Spinal cord (tissue), 10 donors: ENCODE data around the gene RNU1-2. TPM values are rescaled to one million over a fixed set of nuclear protein-coding genes. Genes with fewer than 3 reads are reported as not detected.
"Not testable (repeated sequence)": the region's sequence is repeated elsewhere in the genome, so short reads cannot be mapped to it uniquely, and the experiment has no call there.

Experiments used
- DNase-seq, 6 donors: peaks; one replicate each; pipeline versions ENCODE4 v3.0.0 to v3.0.0-alpha.2; 2013 to 2015; ENCODE audit warnings: low spot score in 6 of 6, low read depth in 4 of 6
- H3K27ac ChIP-seq: one replicate; pipeline ENCODE4 v1.5.1; 2013; ENCODE audit warnings: low read depth, low read length, control low read depth
- H3K27me3 ChIP-seq: one replicate; pipeline ENCODE4 v1.6.1; 2013; ENCODE audit warnings: low read length; ENCODE audit not compliant: control insufficient read depth, insufficient read depth
- H3K36me3 ChIP-seq: one replicate; pipeline ENCODE4 v1.6.1; 2013; ENCODE audit warnings: low read length; ENCODE audit not compliant: control insufficient read depth, insufficient read depth
- H3K4me1 ChIP-seq: one replicate; pipeline ENCODE4 v1.6.1; 2013; ENCODE audit warnings: low read length; ENCODE audit not compliant: control insufficient read depth, insufficient read depth
- H3K4me3 ChIP-seq: one replicate; pipeline ENCODE4 v1.5.1; 2013; ENCODE audit warnings: low read depth, low read length, control low read depth
- H3K9me3 ChIP-seq: one replicate; pipeline ENCODE4 v1.6.1; 2013; ENCODE audit warnings: low read length; ENCODE audit not compliant: control insufficient read depth, insufficient read depth
- WGBS: methylation state at CpG from one replicate; pipeline ENCODE4 v1.1.5; 2013; ENCODE audit warnings: missing lambda C conversion rate; ENCODE audit not compliant: insufficient coverage; 5-methylcytosine and 5-hydroxymethylcytosine counted together
- polyA plus RNA-seq, 2 donors: library from polyadenylated mRNA; unstranded; fragments of 120-200 nt; gene quantifications; one replicate each; pipeline ENCODE4 v1.2.1, GENCODE V29; 2013; ENCODE audit not compliant: insufficient read length in 2 of 2
- total RNA-seq, 2 donors: library from RNA; depleted of rRNA in 1 of 2; stranded (reverse); fragments of 120-200 nt in 1 of 2; fragments of >200 nt in 1 of 2; gene quantifications; one replicate each; pipeline versions ENCODE4 v1.2.3 to v1.2.4, GENCODE V29; 2013 to 2014
- donor health status: healthy.

The RNU1-2 gene
- total and polyA plus RNA-seq, 4 donors, result 1.2 to 29,651 (median 4,182) TPM; not detected in 1

DNA sequence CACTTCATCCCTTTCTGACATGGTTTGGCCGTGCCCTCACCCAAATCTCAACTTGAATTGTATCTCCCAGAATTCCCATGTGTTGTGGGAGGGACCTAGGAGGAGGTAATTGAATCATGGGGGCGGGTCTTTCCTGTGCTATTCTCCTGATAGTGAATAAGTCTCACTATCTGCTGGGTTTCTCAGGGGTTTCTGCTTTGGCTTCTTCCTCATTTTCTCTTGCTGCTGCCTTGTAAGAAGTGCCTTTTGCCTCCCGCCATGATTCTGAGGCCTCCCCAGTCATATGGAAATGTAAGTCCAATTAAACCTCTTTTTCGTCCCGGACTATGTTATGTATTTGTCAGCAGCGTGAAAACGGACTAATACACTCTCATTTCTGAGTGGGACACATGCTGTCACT lies 25.8 kb upstream of the RNU1-2 start:
- not testable (repeated sequence) for H3K4me3 ChIP-seq, H3K9me3 ChIP-seq

GRCh38 chr1:16871171-16871570 lies 24.6 kb upstream of the RNU1-2 start:
- not testable (repeated sequence) for H3K36me3 ChIP-seq, H3K27ac ChIP-seq, H3K9me3 ChIP-seq, H3K4me3 ChIP-seq, DNase-seq
- 80% methylated on average over 18 of the region's 23 CpGs for WGBS
- H3K4me1 ChIP-seq, result peaks cover 16% of the 10 kb centered on the region
- H3K27me3 ChIP-seq, result peaks cover 16% of the 10 kb centered on the region

More for the DNA sequence above, 25.8 kb upstream of the RNU1-2 start:
- peak in 1 of 6 donors; percentile 33 for DNase-seq
- WGBS, result no CpG with 5 or more reads among the region's 7 CpGs
- H3K36me3 ChIP-seq, H3K27me3 ChIP-seq, H3K27ac ChIP-seq: not testable (repeated sequence)
- H3K4me1 ChIP-seq, result peaks cover 16% of the 10 kb centered on the region

DNA sequence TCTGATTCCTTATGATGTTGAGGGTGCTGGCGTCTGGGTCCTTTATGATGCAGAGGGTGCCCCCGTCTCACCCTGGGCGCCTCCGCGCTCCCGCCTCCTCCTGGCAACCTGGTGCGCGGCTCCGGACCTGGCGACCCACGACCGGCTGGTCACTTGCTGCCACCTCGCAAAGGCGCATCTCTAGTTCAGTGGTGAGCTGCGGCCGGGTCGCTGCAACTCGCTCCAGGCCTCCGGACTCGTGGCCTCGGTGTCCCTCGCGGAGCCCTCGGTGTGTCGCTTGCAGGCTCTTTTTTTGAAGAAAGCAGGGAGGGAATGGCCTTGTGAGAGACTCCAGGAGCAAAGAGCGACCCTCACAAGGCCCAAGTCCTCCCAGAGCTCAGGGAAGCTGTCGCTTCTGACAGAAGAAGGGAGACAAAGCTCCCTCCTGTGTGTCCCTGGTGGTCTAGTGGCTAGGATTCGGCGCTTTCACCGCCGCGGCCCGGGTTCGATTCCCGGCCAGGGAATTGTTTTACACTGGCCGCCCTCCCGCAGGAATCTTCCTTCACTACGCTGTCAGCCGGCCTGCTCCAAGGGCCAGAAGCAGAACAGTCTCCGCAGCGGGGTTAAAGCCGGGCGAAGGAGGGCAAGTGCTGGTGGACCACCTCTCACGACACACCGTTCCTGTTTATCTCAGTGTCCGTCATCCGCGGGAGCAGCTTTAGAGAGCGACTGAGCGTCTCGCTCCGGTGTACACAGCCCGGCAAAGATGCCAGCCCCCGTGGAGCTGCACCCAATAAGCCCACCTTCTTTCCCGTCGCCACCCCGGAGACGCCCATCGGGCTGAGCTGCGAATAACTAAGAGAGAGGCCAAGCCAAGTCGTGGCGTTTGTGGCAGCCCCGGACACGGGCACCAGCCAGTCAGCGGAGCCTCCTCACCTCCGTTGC lies 23.4 kb upstream of the RNU1-2 start:
- Histone ChIP-seq H3K27me3 (peaks cover 17% of the 10 kb centered on the region), H3K4me1 (peaks cover 16% of the 10 kb centered on the region)
- not testable (repeated sequence) for H3K9me3 ChIP-seq, H3K36me3 ChIP-seq, H3K4me3 ChIP-seq, H3K27ac ChIP-seq
- DNase-seq, result peak in 4 of 6 donors; percentile 24 to 82 (median 70)
- WGBS, result 24% methylated on average over 40 of the region's 66 CpGs

DNA sequence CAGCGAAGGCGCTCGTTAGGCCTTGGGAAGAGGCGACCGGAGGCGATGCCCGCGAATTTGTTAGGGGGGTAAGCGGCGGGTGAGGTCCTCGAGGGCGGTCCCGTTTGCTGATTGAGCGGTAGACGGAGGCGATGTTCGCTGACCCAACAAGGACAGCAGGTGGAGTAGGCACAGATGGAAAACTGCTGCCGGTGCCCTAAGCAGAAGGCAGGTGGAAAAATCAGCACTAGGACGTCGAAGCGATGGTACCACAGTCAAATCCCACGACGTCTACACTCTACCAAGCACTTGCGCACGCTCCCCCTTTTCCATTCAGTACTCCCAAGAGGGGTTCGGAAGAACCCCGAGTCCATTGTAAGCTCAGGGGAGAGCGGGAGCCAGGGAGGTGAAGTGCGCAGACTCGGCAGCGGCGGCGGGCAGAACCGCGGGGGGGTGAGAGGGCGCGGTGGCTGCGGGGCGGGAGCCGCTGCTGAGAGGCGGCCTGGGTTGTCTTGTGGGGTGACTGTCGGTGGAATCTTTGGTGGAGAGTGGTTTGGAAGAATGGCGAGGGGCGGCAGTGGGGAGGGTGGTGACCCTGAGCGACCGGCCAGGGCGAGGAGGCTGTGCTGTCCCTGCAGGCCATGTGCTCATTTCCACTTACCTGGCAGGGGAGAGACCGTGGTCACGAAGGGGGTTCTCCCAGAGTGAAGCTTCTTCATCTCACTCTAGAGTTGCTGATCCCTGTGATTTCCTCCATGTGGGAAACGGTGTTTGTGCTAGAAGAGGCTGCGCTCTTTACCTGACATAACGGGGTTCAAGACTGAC lies 22.5 kb upstream of the RNU1-2 start:
- H3K4me1 ChIP-seq, result peaks cover 16% of the 10 kb centered on the region
- H3K36me3 ChIP-seq, H3K9me3 ChIP-seq, H3K4me3 ChIP-seq, H3K27ac ChIP-seq: not testable (repeated sequence)
- peaks cover 17% of the 10 kb centered on the region for H3K27me3 ChIP-seq
- peak in 2 of 6 donors; percentile 79 for DNase-seq
- WGBS, result 17% methylated on average over 17 of the region's 52 CpGs

DNA sequence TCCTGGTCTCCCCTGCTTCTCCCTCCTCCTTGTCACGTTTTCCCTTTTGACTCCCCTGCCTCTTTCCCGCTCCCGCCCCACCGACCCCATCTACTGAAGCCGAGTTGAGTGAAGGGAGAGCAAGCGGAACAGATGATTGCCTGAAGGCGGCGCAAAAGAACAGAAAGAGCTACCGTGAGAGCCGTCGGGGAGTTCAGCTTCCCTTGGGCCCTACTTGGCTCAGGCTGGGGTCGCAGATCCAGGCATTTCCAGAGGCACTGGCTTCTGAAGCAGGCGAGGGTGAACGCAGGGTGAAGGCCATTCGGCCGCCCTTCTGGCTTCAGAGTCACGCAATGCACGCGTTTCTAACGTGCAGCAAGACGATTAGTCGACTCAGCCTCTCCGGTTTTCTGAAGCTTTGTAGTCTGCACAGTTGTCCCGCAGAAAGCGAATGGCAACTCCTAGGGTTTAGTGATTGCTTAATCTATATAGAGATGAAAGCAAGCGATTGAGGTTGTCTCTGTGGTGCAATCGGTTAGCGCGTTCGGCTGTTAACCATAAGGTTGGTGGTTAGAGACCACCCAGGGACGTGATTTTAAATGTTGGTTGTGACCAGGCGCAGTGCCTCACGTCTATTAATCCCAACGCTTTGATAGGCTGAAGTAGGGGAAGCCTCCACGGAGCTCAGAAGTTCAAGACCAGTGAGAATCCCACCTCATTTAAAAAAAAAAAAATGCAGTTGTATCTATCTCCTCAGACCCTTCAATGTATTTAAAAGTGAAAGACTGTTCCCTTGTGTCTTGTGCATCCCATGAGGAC lies 20.6 kb upstream of the RNU1-2 start:
- H3K27ac ChIP-seq, H3K9me3 ChIP-seq, H3K4me3 ChIP-seq, H3K36me3 ChIP-seq: not testable (repeated sequence)
- peaks cover 16% of the 10 kb centered on the region for H3K4me1 ChIP-seq
- DNase-seq, result peak in 1 of 6 donors; percentile 70
- 28% methylated on average over 11 of the region's 35 CpGs for WGBS
- peaks cover 17% of the 10 kb centered on the region for H3K27me3 ChIP-seq

GRCh38 chr1:16881742-16882141 lies 14.0 kb upstream of the RNU1-2 start:
- H3K9me3 ChIP-seq, H3K27me3 ChIP-seq, DNase-seq, H3K36me3 ChIP-seq, H3K27ac ChIP-seq, H3K4me3 ChIP-seq, H3K4me1 ChIP-seq: not testable (repeated sequence)
- 100% methylated on average over 1 of the region's 1 CpG for WGBS

DNA sequence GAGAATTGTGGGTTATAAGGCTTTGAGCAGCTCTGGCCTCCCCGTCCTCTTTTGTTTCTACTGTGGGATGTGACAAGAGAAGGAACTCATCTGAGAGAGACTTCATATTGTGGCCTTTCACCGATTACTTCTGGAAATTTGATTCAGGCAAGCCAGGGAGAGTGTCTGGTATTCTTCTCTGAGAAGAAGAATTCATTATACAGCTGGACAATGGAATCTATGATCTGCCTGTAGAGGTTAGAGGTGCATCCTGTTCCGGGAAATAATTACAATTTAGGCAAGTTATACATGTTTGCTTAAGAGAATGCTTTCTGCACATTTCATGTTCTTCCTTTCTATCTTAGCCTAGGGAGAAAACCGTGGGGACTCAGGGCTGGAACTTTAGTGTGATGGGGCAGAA lies 12.8 kb upstream of the RNU1-2 start:
- no peak for DNase-seq
- H3K4me3 ChIP-seq, result no peak overlapping the region
- H3K36me3 ChIP-seq, result no peaks in the 10 kb centered on the region
- no peaks in the 10 kb centered on the region for H3K4me1 ChIP-seq
- no peaks in the 10 kb centered on the region for H3K9me3 ChIP-seq
- H3K27ac ChIP-seq, result peak overlapping the region; percentile 40
- WGBS, result 52% methylated on average over 2 of the region's 4 CpGs
- no peaks in the 10 kb centered on the region for H3K27me3 ChIP-seq

GRCh38 chr1:16884487-16884886 lies 11.3 kb upstream of the RNU1-2 start:
- not testable (repeated sequence) for DNase-seq, H3K4me1 ChIP-seq, H3K36me3 ChIP-seq, H3K27me3 ChIP-seq, H3K9me3 ChIP-seq, H3K4me3 ChIP-seq, H3K27ac ChIP-seq
- 81% methylated on average over 1 of the region's 5 CpGs for WGBS

DNA sequence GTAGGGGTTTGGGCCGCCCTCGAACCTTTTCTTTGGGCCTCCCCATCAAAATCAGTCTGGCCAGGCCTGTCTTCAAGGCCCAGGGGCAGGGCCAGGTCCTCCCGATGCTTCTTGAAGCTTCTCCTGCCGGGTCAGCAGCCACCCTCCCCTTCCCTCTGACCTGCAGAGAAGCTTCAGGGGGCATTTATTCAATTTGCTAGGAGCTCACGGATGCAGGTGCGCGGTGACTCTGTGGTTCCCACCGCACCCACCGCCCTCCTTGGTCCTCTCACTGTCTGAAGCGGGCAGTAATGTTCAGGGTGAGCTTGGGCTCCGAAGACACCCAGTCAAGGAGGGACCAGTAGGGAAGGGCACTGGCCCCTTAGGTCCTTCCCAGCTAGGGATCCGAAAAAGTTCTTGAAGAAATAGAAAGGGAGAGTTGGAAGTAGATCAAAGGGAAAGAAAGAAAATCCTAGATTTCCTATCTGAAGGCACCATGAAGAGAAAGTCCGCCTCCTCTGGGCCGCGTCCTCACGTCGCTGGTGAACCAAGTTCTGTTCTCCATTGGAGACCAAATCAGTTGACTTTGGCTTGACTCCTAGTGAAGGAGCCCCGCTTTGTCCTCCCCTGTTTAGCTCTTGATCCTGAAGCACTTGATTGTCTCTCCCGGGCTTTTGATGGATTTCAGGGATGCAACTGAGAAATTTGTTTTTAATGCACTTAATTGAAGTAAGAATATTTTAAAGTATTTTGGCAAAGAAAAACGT lies 8.7 kb upstream of the RNU1-2 start:
- no peak overlapping the region for H3K27ac ChIP-seq
- WGBS, result 89% methylated on average over 19 of the region's 20 CpGs
- H3K4me1 ChIP-seq, result peaks cover 12% of the 10 kb centered on the region
- DNase-seq, result no peak
- H3K27me3 ChIP-seq, result no peaks in the 10 kb centered on the region
- H3K36me3 ChIP-seq, result no peaks in the 10 kb centered on the region
- no peak overlapping the region for H3K4me3 ChIP-seq
- H3K9me3 ChIP-seq, result no peaks in the 10 kb centered on the region
